GM19099 (cell line): ENCODE measurements around the gene NUP210.

Experiments used
- POLR2A ChIP-seq: IDR thresholded peaks from 3 replicates; pipeline ENCODE4 v1.6.1; 2011; ENCODE audit warnings: low read depth; ENCODE audit not compliant: insufficient read length; ENCODE audit errors: extremely low read depth

Gene NUP210

DNA sequence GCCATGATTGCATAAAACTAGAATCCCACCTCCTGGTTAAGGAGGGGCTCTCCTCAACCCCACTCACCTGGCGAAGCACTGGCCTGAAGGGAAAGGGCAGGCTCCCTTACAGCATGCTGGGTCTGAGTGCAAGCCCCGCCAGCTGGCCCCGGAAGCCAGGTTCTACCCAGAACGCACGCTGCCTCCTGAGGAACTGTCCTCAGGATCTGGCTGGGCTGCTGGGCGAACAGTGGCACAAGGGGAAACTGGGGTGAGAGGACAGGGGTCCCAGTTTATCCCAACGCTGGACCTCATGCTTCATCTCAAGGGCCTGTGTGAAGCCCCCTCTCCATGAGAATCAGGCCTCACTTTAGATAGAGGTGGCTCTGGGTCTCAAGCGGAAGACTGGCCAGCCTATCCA lies 47.5 kb downstream of the NUP210 start:
- no peak for TF ChIP-seq POLR2A

- peak; percentile 19 for TF ChIP-seq POLR2A
These were observed 48.0 kb downstream of the NUP210 start for GRCh38 chr3:13372126-13372525.

DNA sequence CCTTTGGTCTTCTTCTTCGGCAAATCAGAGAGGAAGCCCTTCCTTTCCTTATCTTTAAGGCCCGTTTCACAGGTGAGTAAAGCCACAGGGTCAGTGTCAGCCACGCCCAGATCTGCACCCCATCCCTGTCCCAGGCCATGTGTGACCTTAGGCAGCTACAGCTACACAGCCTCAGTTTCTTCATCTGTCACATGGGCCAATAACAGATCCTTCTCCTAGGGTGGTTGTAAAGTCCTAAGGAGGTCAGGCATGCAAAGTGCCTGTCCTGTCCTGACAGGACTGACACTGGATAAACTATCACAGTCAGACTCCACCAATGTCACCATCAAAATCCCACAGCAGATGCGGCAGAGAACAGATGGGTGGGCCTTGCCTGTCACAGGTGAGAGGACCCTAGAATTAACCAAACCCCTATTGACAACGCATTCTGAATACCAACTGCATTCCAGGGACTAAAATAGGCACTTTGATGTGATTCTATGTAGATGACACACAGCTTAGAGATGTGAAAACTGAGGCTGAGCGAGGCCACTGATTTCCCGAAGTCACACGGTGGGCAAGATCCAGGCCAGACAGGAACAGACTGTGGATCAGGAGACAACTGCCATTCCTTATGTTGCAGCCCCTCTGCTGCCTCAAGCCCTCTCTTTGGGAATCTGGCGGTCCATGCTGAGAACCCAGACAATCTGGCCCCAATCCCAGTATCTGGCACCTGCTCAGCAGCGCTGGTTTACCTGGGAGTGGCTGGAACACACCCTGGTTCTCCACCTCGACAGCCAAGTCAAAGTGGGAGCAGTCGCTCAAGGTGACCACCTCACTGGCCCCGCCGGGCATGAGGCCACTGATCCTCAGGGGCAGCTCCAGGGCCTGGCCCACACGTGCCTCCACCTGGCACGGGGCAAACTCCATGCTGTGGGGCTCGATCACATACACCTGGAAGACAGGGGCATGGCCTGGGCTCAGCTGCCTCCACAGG lies 48.7 kb downstream of the NUP210 start:
- TF ChIP-seq POLR2A: no peak

DNA sequence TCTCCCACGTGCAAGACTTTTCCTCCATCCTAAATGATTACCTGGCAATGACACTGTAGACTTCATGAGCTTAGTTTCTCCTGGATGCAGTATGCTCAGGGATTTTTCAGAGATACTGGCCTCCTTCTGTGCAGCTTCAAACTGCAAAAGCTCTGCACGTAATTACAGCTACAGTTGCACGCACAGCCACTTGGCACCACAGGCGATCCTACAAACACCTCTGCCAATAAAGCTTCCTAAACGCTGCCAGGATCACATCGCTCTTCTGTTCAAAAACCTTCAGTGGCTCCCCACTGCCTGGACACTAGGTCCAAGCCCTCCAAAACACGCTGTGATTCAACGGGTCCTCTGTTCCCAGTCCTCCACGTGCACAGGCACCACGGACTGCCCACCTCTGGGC lies 49.5 kb downstream of the NUP210 start:
- no peak for TF ChIP-seq POLR2A

DNA sequence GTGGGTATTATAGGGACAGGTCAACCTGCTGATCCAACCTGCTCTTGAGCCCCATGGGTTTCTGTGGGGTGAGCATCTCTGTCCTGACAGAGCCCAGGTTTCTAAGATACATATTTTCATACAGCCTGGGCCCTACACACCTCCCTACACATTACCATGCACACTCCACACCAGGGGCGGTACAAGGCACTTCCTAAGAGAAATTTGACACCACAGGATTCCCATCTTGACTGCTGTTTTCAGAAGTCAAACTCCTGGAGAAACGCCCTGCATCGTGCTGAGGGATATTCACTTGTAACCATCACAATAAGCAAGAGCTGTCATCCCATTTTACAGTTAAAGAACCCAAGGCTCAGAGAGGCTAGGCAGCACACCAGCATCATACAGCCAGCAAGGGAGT lies 50.1 kb downstream of the NUP210 start:
- no peak for TF ChIP-seq POLR2A

DNA sequence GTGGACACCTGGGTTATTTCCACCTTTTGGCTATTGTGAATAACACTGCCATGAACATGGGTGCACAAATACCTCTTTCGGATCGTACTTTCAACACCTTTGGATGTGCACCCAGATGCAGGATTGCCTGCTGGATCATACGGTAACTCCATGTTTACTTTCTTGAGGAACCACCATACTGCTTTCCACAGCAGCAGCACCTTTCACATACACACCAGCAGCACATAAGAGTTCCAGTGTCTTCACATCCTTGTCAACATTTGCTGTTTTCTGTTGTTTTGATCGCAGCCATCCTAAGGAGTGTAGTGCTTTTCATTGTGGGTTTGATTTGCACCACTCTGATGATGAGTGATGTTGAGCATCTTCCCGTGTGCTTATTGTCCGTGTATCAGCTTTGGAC lies 51.3 kb downstream of the NUP210 start:
- TF ChIP-seq POLR2A: no peak

GRCh38 chr3:13367728-13368127 lies 52.4 kb downstream of the NUP210 start:
- TF ChIP-seq POLR2A: no peak

DNA sequence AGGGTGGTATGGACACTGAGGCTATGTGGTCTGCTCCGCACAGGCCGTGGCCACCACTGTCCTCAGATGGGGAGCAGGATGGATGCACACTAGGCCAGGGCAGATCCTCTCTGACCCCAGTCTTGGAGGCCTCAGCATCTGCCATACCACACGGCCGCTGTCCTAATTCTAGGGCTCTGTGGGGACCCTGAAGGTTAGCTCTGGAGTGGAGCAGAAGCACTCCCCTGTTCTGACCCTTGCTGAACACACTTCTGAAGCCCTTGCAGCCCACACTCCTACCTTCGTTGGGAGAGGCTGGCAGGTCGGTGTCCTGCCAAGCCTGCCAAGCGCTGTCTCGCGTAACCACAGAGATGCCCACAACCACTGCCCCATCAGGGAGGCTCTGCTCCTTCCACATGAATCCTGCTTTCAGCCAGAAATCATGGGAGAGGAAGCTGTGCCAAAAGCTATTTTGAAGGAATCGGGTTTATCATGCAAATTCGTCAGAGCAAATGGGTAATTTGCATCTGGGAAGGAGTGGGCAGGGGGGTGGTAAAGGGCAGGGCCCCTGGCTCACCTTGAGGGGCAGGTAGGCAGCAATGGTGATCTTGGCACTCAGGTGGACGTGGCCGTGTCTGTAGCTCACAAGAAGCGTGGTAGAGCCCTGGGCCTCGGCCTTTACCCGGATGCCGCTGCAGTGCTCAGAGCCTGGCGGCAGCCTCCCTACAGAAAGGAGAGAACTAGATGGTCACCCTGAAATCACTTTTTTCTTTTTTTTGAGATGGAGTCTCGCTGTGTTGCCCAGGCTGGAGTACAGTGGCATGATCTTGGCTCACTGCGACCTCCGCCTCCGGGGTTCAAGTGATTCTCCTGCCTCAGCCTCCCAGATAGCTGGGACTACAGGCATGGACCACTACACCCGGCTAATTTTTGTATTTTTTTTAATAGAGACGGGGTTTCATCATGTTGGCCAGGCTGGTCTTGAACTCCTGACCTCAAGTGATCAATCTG lies 54.4 kb downstream of the NUP210 start:
- no peak for TF ChIP-seq POLR2A

DNA sequence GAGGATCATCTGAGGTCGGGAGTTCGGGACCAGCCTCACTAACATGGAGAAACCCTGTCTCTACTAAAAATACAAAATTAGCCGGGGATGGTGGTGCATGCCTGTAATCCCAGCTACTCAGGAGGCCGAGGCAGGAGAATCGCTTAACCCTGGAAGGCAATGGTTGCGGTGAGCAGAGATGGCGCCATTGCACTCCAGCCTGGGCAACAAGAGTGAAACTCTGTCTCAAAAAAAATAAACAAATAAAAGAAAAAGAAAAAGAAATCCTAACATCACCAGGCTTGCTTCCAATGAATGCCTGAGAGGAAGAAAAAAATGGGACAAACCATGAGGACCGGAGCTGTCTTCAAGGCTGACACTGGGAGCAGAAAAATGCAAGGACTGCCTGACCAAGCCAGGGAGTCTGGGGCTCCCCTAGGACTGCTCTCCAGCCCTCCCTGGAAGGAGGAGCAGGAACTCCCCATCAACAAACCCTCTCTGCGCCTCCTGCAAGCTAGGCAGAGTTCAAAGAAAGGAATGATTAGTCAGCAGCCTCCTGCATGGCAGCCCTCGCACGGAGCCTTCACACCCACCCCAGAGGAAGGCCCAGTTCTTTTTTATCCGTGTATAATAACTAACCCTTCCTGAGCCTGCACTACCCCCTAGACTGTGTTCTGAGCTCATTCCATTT lies 55.4 kb downstream of the NUP210 start:
- no peak for TF ChIP-seq POLR2A

DNA sequence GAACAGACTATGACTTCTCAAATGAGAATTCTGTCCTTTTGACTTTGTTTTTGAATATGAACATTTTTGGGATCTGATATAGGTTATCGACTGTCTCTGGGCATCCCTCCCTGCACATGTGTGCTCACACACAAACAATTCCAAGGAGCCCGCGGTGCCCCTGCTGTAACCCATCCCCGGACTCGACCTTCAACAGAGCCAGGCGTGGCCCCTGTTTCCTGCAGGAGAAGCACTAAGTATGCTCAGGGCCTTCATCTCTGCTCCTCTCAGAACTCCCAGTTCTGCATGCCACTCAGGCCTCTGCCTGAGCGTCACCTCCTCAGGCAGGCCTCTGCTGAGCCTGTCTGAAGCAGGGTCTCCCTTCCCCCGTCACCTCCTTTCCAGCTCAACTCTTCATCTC lies 57.6 kb downstream of the NUP210 start:
- no peak for TF ChIP-seq POLR2A

DNA sequence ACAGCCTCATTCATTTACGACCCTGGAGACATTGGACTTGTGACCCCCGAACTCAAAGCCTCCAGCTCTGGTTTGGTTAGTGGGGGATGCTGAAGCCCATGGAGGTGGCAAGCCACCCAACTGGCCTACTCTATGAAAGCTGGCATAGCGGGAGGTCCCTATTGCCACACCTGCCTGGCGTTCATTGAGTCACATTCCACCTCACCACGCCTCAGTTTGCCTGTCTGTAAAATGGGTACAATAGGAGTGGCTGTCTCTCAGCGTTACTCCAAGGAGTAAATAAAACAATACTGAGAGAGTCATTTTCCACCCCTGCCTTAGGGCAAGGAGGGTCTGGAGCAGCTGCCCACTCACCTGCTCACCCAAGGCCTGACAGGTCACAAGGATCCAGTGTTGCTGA lies 60.2 kb downstream of the NUP210 start:
- no peak for TF ChIP-seq POLR2A

- TF ChIP-seq POLR2A: no peak
These were observed 61.5 kb downstream of the NUP210 start for GRCh38 chr3:13358643-13359042.

DNA sequence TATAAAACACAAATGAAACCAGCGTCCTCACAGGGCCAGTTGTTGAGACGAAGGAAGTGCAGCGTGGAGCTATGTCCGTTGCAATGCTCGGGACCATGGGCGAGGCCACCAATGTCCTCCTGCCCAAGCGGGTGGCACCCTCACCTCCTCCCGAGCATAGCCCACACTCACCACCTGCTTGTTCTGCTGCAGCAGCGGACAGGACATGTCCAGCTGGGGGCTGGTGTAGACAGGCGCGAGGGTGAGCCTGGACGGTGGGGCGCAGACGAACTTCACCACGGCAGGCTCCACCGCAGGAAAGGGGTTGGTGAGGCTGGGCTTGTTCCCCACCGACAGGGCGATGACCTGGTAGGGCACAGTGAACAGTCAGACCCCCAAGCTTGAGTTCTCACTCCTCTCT lies 62.1 kb downstream of the NUP210 start:
- no peak for TF ChIP-seq POLR2A

DNA sequence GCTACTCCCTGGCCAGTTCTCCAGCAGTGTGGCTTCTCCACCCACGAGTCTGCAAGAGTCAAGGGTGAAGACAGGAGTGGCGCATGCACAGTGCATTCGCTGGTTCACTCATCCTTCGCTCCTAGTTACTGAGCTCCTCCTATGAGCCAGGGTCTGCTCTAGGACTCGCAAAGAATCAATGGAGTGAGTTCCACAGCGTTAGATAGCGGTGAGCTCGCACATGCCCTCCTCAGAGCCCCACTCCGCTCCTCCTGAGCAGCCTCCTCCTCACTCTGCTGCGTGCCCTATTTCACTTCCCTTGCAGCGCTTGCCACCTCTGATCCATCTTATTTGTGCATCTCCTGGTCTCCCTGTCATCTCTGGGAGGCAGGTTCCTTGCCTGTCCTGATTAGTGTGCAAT lies 63.0 kb downstream of the NUP210 start:
- TF ChIP-seq POLR2A: no peak
